ENCODE data around the gene ZNF500.
"Not testable (repeated sequence)": the region's sequence is repeated elsewhere in the genome, so short reads cannot be mapped to it uniquely, and the experiment has no call there.

The ZNF500 gene

DNA sequence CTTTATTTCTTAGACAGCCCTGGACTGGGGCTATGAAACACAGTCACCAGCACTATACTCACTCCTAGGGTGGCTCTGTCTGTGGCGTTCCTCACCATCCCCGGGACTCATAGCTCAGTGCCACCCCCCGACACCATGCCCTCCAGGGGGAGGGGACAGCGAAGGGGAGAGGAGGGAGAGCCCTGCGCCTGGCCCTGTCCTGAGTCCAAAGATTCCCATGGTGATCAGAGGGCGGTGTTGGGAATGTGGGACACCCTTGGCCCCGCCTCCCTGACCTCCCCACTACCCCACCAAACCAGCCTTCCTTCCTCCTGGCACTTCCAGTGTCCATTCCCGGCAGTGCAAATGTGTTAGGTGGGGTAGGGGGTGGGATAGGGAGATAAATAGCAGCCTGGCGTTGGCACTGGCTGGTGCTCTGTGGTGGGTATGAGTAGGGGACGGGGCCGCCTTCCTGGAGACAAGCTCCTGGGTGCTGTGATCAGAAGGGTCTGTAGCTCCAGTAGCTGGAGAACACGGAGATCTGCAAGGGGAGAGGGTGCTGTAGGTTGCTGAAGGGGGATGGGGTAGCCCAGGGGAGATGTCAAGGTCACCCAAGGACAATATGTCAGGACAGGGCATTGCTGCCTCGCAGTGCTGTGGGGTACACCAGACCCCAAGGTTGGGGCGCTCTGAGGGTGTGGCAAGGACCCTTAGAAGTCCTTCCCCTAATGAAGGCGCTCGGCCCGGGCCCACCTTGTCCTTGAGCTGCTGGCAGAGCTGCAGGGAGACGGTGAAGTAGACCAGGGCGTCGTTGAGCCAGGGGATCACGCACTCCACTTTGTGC lies 30.2 kb upstream of the ZNF500 start:
- no peak for DNase-seq (ENCODE audit: low read depth, low spot score)

DNA sequence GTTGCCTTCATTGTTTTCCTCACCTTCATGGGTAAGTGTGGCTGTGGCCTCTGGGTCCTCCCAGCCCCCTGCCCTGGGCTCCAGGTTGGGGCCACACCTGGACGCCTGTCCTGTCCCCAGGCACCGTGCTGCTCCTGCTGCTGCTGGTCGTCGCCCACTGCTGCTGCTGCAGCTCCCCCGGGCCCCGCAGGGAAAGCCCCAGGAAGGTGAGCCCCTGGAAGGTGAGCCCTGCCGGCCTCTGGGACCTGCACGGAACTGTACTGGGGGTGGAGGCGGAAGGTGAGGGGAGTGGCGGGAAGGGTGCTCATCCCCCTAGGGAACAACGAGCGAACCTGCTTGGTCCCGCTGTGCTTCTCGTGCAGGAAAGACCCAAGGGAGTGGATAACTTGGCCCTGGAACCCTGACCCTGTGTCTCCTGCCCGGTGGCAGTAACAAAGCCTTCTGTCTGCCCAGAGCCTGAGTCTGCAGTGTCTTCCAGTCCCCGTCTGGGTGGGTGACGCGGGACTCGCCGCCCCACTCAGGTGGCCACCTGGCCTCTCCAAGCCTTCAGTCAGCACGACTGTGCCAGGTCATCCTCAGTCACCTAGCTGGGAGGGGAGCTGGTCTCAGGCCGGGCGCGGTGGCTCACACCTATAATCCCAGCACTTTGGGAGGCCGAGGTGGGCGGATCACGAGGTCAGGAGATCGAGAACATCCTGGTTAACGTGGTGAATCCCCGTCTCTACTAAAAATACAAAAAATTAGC lies 29.0 kb upstream of the ZNF500 start:
- no peak for DNase-seq (ENCODE audit: low read depth, low spot score)

DNA sequence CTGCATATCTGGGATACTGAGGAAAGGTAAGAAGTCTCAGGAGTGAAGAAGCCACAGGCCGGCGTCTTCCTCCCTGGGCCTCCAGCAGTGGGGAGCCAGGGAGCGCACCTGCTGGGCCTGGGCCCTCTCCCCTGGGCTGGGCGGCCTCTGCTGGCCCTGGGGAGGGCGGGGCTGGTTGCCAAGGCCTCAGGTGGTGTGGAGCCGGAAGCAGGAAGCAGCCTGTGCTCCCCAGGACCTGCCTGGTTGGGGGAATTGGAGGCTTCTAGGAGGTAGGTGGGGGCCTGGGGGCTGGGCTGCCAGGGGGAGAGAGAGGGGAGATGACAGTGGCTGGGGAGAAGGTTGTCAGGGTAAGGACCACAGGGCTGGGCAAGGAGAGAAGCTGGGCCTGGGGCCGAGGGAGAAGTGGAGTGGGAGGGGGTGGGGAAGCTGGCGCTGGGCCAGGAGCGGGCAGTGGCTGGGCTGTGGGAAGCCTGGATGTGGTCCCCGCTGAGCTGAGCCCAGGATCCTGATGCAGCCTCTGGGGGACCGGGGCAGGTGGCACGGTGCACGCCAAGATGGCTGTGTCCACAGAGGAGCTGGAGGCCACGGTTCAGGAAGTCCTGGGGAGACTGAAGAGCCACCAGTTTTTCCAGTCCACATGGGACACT lies 28.3 kb upstream of the ZNF500 start, which contains the start of gene SMIM22:
SMIM22 (plus strand) TSS at position 189 of the 647 bp plus-strand sequence; CDS start at position 555, 366 bp downstream.
- no peak for DNase-seq (ENCODE audit: low read depth, low spot score)

DNA sequence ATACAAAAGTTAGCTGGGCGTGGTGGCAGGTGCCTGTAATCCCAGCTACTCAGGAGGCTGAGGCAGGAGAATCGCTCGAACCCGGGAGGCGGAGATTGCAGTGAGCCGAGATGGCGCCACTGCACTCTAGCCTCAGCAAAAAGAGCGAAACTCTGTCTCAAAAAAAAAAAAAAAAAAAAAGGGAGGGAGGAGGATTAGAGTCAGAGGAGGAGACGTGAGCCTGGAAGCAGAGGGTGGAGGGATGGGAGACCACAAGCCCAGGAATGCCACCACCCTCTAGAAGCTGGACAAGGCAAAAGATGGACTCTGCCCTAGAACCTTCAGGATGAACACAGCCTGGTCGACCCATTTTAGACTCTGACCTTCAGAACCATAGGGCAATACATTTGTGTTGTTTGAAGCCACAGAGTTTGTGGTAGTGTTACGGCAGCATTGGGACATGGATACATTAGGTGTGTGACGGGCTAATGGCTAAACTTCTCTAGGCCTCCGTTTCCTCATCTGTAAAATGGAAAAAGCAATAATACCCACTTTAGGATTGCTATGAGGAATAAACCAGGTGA lies 26.1 kb upstream of the ZNF500 start:
- DNase-seq (ENCODE audit: low read depth, low spot score) = no peak

DNA sequence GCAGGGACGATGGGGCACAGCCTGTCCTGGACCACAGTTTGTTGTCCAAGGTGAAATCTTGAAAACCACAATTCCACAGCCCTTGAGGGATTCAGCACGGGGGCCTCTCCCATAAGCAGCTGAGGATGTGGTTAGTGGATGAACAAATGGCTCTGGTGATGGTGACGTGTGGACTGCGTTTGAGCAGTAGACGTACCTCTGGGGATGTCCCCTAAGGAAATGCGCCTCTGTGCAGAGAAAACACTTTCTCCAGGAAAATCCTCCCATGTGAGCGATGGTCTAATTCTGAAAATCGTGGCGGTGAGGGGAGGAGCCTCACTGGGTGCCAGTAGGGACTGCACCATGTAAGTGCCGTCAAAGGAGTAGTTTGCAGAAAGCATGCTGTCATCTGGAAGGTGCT lies 23.9 kb upstream of the ZNF500 start:
- no peak for DNase-seq (ENCODE audit: low read depth, low spot score)

DNA sequence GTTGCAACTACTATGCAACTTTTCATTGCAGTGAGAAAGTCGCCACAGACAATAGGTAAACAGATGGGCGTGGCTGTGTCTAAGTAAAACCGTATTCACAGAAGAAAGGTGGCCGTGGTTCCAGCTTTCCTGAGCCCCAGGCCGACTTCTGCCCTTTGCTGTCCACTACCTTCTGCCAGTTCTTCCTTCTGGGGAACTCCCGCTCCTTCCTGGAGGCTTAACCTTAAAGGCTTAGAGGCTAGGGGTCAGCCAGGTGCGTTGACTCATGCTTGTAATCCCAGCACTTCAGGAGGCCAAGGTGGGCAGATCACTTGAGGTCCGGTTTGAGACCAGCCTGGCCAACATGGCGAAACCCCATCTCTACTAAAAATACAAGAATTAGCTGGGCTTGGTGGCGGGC lies 23.3 kb upstream of the ZNF500 start:
- no peak for DNase-seq (ENCODE audit: low read depth, low spot score)

DNA sequence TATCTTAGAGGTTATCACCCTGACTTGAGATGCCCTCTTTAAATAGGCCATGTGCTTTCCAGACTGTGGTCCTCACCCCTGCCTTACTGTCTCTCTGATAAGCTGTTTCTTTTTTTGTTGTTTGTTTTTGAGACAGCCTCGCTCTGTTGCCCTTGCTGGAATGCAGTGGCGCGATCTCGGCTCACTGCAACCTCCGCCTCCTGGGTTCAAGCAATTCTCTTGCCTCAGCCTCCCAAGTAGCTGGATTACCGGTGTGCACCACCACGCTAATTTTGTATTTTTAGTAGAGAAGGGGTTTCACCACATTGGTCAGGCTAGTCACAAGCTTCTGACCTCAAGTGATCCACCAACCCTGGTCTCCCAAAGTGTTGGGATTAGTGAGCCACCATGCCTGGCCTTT lies 21.9 kb upstream of the ZNF500 start:
- no peak for DNase-seq (ENCODE audit: low read depth, low spot score)

DNA sequence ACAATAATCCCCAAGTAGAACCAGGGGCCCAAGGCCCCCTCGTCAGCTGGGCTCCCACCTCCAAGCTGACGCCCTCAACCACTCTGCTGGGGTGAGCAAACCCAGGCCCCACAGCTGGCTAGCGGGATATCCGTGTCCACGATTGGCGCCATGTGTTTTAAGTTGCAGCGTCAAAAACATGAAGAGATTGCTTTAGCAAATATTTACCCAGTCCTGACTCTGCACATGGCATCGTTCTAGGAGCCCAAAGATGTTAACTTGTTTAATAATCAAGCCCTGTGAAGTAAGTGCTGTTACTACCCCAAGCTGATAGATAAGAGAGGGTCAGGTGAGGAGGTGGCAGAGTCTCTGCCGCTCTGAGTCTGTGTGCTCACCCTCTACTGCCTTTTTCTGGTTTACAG lies 21.5 kb upstream of the ZNF500 start:
- no peak for DNase-seq (ENCODE audit: low read depth, low spot score)

DNA sequence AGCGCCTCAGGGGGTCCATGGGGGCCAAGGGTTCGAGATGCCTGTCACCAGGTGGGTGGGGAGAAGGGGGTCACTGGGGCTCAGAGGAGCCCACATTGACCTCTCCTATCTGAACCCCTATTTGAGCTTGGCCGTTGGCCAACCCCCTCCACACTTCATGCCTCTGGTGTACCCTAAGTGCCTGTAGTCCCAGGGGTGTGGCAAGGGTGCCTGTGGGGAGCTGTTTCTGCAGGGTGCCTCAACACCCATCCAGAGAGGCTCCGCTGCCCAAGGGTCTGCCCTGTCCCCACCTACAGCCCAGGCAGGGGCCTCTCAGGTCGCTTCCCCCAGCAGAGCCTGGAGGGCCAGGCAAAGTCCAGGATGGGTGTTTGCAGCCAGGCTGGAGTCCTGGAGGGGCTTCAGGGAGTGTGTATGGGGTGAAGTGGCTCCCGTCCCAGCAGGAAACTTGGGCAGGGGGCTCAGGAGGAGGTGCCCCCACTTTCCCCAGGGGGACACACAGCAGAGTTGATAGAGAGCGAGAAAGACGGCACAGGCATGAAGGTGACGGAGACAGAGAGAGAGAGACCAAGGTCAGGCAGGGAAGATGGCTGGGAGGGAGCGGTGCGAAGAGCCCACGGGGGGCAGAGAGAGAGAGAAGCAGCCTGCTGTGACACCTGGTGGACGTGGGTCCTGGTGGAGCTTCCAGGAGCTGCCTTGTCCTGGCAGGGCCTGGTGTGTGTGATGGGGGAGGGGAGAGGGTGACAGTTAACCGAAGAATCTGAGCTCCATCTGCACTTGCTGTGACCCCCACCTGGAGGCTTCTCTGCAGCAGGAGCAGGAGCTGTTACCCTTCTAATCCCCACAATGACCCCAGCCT lies 20.9 kb upstream of the ZNF500 start, which contains the start of gene SEPTIN12:
SEPTIN12 (minus strand) TSS at position 719 of the 856 bp plus-strand sequence; CDS start at position 19, 700 bp downstream.
- DNase-seq (ENCODE audit: low read depth, low spot score) = no peak

DNA sequence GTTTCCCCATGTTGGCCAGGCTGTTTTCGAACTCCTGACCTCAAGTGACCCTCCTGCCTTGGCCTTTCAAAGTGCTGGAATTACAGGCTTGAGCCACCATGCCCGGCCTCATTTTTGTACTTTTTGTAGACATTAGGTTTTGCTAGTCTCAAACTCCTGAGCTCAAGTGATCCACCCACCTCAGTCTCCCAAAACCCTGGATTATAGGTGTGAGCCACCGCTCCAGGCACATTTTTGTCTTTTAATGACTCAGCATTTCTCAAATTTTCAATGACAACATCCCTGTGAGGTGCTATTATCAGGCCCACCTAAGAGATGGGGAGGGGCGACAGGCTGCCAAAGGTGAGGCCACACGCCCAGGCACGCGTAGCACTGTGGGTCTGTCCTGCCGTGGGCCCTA lies 20.1 kb upstream of the ZNF500 start:
- DNase-seq (ENCODE audit: low read depth, low spot score) = no peak

DNA sequence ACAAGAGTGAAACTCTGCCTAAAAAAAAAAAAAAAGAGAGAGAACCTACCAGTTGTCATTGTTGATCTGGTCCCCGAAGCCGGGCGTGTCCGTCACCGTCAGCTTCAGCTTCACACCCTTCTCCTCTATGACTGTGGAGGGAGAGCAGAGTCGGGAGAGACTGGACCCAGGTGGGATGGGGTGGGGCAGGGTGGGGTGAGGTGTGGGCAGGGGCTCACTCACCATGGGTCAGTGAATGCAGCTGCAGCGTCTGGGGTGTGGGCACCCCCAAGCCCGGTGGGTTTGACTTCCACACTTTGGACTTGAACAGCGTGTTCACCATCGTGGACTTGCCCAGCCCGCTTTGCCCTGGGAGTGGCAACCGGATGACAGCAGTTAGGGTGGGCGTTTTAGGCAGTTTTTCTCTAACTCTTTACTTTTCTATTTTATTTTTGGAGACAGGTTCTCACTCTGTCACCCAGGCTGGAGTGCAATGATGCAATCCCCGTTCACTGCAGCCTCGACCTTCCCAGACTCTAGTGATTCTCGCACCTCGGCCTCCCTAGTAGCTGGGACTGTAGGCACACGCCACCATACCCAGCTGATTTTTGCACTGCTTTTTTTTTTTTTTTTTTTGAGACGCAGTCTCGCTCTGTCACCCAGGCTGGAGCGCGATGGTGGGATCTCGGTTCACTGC lies 18.9 kb upstream of the ZNF500 start:
- no peak for DNase-seq (ENCODE audit: low read depth, low spot score)

DNA sequence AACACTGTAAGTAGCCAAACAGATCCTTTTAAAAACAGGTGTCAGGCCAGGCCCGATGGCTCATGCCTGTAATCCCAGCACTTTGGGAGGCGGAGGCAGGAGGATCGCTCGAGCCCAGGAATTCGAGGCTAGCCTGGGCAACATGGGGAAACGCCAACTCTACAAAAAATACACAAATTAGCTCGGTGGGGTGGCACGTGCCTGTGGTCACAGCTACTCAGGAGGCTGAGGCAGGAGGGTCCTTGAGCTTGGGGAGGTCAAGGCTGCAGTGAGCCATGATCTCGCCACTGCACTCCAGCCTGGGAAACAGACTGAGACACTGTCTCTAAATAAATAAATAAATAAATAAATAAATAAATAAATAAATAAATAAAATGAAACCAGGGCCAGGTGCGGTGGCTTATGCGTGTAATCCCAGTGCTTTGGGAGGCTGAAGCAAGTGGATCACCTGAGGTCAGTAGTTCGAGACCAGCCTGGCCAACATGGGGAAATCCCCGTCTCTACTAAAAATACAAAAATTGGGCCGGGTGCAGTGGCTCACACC lies 17.6 kb upstream of the ZNF500 start:
- not testable (repeated sequence) for DNase-seq (ENCODE audit: low read depth, low spot score)

DNA sequence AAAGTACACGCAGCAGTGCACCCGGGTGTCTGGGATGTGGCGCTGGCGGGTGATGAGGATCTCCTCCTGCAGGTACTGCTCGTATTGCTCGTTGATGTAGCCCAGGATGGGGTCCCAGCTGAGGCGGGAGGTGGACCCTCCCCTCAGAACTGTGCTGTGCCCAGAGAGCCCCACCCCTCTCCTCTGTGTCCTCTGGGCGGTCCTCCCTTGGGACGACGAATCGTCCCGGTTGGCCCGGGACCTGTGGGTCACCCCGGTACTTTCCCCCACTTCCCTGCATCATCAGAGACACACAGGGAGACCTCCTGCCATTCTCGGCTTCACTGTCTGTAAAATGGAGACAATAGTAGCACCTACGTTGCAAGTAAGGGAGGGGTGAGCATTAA lies 17.0 kb upstream of the ZNF500 start:
- no peak for DNase-seq (ENCODE audit: low read depth, low spot score)

DNA sequence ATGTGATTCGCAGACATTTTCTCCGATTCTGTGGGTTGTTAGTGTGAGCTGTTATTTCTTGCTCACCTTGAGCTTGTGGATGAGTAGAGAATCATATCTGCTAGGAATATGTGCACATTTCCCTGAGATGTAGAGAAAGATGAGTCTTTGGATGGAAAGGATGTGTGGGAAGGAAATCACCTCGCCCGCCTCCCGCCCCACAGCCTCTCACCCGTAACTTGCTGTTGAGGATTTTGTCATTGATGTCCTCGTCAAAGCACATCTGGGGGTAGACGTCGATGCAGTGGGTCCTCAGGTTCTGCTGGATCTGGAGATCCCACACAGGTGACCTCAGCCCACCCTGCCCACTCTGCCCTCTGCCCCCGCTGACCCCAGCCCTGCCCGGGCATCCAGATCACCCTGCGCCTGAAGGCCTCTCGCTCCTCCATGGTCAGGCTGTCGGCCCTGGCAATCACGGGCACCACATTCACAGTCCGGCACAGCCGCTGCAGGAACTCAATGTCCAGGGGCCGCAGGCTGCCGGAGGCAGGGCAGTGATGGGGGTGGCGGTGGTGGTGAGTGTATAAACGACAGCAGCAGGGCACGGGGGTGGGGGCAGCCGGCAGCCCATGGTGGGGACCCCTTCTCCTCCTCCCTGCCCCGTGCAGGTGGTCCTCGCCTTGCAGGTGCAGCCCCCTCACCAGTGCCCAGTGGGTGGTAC lies 16.4 kb upstream of the ZNF500 start:
- DNase-seq (ENCODE audit: low read depth, low spot score) = no peak

DNA sequence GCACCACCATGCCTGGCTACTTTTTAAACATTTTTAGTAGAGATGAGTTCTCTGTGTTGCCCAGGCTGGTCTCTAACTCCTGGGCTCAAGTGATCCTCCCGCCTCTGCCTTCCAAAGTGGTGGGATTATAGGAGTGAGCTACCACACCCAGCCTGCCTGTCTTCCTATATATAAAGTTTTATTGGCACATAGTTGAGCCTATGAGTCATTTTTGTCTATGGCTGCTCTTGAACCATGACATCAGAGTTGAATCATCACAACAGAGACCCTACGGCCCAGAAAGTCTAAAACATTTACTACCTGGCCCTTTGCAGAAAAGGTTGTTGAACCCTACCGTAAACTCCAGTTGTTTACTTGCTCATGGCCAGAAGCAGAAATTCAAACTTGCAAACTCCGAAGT lies 13.3 kb upstream of the ZNF500 start:
- no peak for DNase-seq (ENCODE audit: low read depth, low spot score)

DNA sequence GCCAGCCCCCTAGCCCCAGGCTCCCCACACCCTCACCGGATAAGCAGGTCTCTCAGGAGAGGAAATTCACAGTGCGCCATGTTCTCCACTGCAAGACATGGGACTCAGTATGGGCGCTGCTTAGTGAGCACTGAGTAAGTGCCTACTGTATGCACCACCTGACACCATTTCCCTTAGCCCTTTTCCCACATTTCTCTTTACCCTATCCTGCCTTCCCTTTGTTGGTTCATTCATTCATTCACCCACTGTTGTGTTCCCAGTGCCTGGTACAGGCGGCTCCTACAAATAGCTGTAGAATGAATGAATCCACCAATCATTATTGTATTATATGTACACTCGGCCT lies 11.1 kb upstream of the ZNF500 start:
- DNase-seq (ENCODE audit: low read depth, low spot score) = no peak

DNA sequence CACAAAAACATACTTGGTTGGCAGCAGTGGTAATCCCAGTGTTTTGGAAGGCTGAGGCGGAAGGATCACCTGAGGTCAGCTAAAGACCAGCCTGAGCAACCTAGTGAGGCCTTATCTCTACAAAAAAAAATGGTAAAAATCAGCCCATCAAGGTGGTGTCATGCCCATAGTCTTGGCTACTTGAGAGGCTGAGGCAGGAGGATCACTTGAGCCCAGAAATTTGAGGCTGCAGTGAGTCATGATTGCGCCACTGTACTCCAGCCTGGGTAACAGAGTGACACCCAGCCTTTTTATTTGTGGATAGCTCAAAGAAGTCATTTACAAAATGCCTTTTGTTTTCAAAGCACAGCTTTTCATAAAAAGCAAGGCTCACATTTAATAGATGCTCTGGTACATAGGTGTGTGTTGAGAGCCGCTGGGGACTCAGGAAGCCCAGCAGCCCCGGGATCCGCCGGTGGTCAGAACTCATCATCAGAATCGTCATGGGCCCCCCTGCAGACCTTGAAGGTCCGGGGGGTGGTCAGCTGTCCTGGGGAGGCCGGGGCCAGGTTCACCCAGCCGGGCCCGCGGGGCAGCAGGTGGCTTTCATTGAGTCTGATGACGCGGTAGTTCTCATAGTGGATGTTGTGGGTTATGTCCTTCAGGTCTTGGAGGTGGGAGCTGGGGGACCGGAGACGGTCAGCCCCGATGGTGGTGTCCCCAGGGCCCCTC lies 10.5 kb upstream of the ZNF500 start:
- no peak for DNase-seq (ENCODE audit: low read depth, low spot score)

DNA sequence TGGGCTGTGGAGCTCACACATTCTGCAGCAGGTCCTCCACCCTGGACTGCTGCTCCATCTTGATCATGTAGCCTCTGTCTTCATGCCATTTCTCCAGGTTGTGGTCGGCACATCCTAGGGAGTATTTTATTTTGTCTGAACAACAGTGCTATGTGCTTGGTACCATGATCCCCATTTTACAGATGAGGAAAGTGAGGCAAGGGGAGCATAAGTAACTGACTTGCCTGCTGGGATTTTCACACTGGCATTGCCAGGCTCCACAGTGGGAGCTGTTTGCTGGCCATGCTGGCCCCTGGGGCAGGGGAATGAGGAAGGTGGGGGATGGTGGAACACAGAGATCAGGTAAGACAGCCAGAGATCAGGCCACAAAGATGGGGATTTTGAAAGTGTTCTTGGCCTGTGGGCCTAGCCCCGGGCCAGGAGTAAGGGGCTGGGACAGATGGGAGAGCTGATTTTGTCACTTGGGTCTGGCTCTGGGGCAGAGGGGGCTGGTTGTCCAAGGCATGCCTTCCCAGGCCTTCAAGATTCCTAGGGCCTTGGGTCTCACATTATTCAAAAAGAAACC lies 9.3 kb upstream of the ZNF500 start:
- DNase-seq (ENCODE audit: low read depth, low spot score) = no peak

DNA sequence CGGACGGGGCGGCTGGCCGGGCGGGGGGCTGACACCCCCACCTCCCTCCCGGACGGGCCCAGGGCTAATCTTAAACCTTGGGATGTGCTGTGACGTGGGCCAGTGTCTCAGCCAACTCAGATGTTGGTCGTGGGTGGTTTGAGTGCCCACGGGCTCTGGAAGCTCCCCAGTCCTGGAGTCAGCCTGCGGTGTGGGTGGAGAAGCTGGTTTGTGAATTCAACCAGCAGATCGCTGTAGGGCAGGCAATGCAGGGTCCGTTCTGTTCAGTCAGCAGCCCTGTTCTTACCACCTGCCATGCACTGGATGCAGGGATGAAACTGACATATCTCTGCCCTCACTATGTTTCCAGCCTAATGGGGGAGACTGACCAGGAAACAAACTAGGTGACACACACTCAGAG lies 8.0 kb upstream of the ZNF500 start:
- DNase-seq (ENCODE audit: low read depth, low spot score) = no peak
